Omental fat pad (tissue), 4 donors: ENCODE measurements around the gene CNST. TPM values are rescaled to one million over a fixed set of nuclear protein-coding genes. Genes with fewer than 3 reads are reported as not detected.
A peak's percentile ranks its signal among the peaks of the same experiment; 100 is the strongest.
"Not testable (repeated sequence)": the region's sequence is repeated elsewhere in the genome, so short reads cannot be mapped to it uniquely, and the experiment has no call there.

Source experiments
- ATAC-seq: fragments of 150-250 bp; one replicate; pipeline ENCODE4 v1.9.1; 2016; ENCODE audit warnings: mild to moderate bottlenecking, moderate library complexity; ENCODE audit not compliant: low FRiP score
- DNase-seq: peaks from one replicate; pipeline ENCODE4 v3.0.0-alpha.2; 2019; ENCODE audit warnings: low spot score
- CTCF ChIP-seq, 3 donors: fragments of 450-650 bp; IDR thresholded peaks; one replicate each; pipeline ENCODE4 v1.5.1; 2016 to 2017; ENCODE audit warnings: antibody characterized with exemption in 3 of 3, mild to moderate bottlenecking in 3 of 3, moderate library complexity in 2 of 3
- total RNA-seq, 4 donors: library from RNA; depleted of rRNA; stranded (reverse); fragments of >200 nt; gene quantifications; one replicate each; pipeline ENCODE4 v1.1.0, GENCODE V29; 2016

CNST gene
- total RNA-seq, 4 donors from 2014 or later = 23.0 to 35.3 (median 33.4) TPM

DNA sequence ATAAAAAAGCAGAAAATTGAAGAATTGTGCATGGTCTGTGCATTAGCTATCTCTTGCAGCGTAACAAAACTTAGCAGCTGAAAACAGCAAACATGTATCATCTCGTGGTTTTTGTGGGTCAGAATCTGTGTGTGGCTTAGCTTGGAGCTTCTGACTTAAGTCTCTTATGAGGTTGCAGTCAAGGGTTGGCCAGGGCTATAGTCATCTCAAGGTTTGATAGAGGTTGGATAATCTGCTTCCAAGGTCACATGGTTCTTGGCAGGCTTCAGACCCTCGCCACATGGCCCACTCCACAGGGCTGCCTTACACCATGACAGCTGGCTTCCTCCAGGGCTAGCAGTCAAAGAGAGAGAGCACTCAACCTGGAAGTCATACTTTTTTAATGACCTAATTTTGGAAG, 35.9 kb downstream of the CNST start:
- no peak for TF ChIP-seq CTCF (IDR thresholded peaks at IDR 0.05)
- DNase-seq (no peak), ATAC-seq (no peak)

GRCh38 chr1:246605231-246605630, 39.0 kb downstream of the CNST start:
- not testable (repeated sequence) for DNase-seq, ATAC-seq

DNA sequence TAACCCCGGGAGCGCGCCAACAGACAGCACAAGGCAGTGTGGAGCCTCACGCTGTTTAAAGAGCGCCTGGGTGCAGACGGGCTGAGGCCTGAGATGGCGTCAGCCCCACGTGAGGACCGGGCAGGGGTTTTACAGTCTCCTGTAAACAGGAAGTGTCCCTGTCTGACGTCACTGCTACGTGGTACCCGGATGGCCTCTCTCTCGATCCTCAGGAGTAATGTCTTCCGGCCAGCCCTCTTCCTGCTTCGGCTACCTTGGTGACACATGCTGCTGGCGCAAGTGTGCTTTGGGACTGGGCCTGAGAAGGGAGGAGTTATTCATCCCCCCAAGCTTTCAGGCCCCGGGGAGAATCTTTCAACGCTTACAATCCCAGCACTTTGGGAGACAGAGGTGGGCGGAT, 41.2 kb downstream of the CNST start:
- DNase-seq = no peak
- no peak for ATAC-seq
- TF ChIP-seq CTCF (IDR thresholded peaks at IDR 0.05) = no peak

- DNase-seq (peak; percentile 52), ATAC-seq (peak; percentile 96)
- TF ChIP-seq CTCF (IDR thresholded peaks at IDR 0.05) = no peak
These were observed 42.5 kb downstream of the CNST start for GRCh38 chr1:246608616-246609376.

- ATAC-seq (no peak), DNase-seq (no peak)
- TF ChIP-seq CTCF (IDR thresholded peaks at IDR 0.05) = no peak
These were observed 43.4 kb downstream of the CNST start for GRCh38 chr1:246609632-246610031.

DNA sequence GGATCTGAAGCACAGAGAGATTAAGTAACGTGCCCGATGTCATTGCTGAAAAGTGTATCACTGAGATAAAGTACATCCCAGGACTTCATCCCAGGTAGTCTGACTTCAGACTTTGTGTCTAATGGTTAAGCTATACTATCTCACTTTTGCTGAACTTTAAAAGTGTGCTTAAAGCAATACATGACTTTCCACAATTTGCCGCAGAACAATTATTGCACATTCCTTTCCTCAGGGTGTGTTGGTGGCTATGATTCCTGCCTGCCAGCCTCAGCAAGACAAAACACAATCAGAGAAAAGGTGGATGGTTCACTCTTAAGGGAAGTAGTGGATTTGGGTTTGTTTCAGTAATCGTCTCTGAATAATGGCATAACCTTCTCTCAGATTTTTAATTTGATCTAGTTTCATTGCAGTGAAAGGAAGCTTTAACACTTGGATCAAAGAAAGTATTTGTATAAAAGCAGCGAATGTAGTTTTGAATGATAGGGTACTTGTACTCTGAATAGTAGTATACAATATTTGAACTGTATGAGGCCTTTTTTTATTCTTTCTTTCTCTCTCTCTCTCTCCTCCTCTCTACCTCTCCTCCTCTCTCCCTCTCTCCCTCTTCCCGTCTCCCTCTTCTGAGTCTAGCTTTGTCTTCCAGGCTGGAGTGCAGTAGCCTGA, 47.0 kb downstream of the CNST start:
- DNase-seq = no peak
- TF ChIP-seq CTCF (IDR thresholded peaks at IDR 0.05) = no peak
- ATAC-seq = no peak

- no peak for DNase-seq
- TF ChIP-seq CTCF (IDR thresholded peaks at IDR 0.05) = no peak
- ATAC-seq = no peak
These were observed 50.9 kb downstream of the CNST start for GRCh38 chr1:246617156-246617555.
